Activated naive CD4-positive, alpha-beta T cell treated with anti-CD3 and anti-CD28 coated beads for 36 hours (primary cell): ENCODE data around the gene DXO. TPM values are rescaled to one million over a fixed set of nuclear protein-coding genes. Genes with fewer than 3 reads are reported as not detected.
"Not testable (repeated sequence)": the region's sequence is repeated elsewhere in the genome, so short reads cannot be mapped to it uniquely, and the experiment has no call there.

Source experiments
- CTCF ChIA-PET: fragments of 350-600 bp; sonication (Branson Sonifier 250); formaldehyde crosslinking; loops from one replicate; lab custom pipeline; 2021; ENCODE audit warnings: antibody characterized with exemption; lab: Charles Lee
- DNase-seq: peaks from one replicate; pipeline ENCODE4 v3.0.0-alpha.2; 2020
- H3K27ac Mint-ChIP-seq: one replicate; pipeline ENCODE4 v1.8.0; 2021; ENCODE audit warnings: mild to moderate bottlenecking, mixed read lengths
- H3K27me3 Mint-ChIP-seq: one replicate; pipeline ENCODE4 v1.8.0; 2021; ENCODE audit warnings: low read depth, mixed read lengths
- H3K36me3 Mint-ChIP-seq: one replicate; pipeline ENCODE4 v1.8.0; 2021; ENCODE audit warnings: low read depth, mixed read lengths
- H3K4me1 Mint-ChIP-seq: one replicate; pipeline ENCODE4 v1.8.0; 2021; ENCODE audit warnings: low read depth, mixed read lengths
- H3K4me3 Mint-ChIP-seq: one replicate; pipeline ENCODE4 v1.8.0; 2021; ENCODE audit warnings: mild to moderate bottlenecking, moderate library complexity, mixed read lengths
- H3K9me3 Mint-ChIP-seq: one replicate; pipeline ENCODE4 v1.8.0; 2021; ENCODE audit warnings: mixed read lengths
- intact Hi-C: fragments of 100-400 bp; cut with micrococcal nuclease; formaldehyde crosslinking; loops from one replicate; pipeline ENCODE4 v1.15.1; 2023
- total RNA-seq, 2 experiments: library from RNA; stranded (reverse); gene quantifications; one replicate each; pipeline ENCODE4 v1.2.3, GENCODE V29; 2021

Gene DXO
- total RNA-seq, 2 experiments from 2014 or later, result 12.5 to 13.0 TPM

GRCh38 chr6:31948306-31948705, 23.6 kb downstream of the DXO start:
- CTCF ChIA-PET, result no interaction called here
- no peak overlapping the region for H3K4me3 Mint-ChIP-seq
- H3K36me3 Mint-ChIP-seq, result peaks cover 7% of the 10 kb centered on the region
- peaks cover 7% of the 10 kb centered on the region for H3K4me1 Mint-ChIP-seq
- intact Hi-C loops, result no loop called here
- no peaks in the 10 kb centered on the region for H3K9me3 Mint-ChIP-seq
- no peak overlapping the region for H3K27ac Mint-ChIP-seq
- H3K27me3 Mint-ChIP-seq, result peaks cover 2% of the 10 kb centered on the region
- DNase-seq, result no peak

DNA sequence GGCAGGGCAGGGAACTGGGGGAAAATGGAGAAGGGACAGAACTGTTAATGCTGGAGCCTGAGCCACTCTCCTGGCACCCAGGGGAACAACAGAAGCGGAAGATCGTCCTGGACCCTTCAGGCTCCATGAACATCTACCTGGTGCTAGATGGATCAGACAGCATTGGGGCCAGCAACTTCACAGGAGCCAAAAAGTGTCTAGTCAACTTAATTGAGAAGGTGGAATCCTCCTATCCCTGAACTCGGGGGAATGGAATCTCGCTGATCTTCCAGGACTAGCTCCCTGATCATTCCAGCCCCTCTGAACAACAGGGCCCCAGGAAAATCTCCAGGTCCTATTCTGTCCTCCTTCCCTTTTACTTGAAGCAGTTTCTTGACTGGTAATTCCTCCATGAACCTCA, 24.1 kb downstream of the DXO start:
- Mint-ChIP-seq H3K4me1 (peaks cover 7% of the 10 kb centered on the region), H3K27me3 (peaks cover 2% of the 10 kb centered on the region), H3K36me3 (peaks cover 3% of the 10 kb centered on the region), H3K27ac (no peak overlapping the region), H3K4me3 (no peak overlapping the region), H3K9me3 (no peaks in the 10 kb centered on the region)
- DNase-seq, result no peak
- CTCF ChIA-PET, result no interaction called here
- intact Hi-C loops, result no loop called here

DNA sequence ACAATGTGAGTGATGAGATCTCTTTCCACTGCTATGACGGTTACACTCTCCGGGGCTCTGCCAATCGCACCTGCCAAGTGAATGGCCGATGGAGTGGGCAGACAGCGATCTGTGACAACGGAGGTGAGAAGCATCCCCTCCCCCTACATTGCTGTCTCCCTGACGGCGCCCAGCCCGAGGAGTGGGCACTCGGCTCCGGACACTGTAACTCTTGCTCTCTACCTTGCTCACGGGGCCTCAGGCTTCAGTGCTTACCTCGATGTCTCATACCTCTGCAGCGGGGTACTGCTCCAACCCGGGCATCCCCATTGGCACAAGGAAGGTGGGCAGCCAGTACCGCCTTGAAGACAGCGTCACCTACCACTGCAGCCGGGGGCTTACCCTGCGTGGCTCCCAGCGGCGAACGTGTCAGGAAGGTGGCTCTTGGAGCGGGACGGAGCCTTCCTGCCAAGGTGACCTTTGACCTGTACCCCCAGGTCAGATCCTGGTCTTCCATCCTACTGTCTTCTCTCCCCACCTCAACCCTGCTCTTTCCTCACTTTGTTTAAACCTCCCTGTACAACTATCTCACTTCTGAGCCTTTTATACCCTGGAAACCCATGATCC, 24.8 kb downstream of the DXO start:
- no peak for DNase-seq
- CTCF ChIA-PET, result no interaction called here
- no peaks in the 10 kb centered on the region for H3K9me3 Mint-ChIP-seq
- H3K4me3 Mint-ChIP-seq, result no peak overlapping the region
- no peaks in the 10 kb centered on the region for H3K36me3 Mint-ChIP-seq
- H3K27ac Mint-ChIP-seq, result no peak overlapping the region
- H3K4me1 Mint-ChIP-seq, result peaks cover 7% of the 10 kb centered on the region
- H3K27me3 Mint-ChIP-seq, result peaks cover 2% of the 10 kb centered on the region
- intact Hi-C loops, result no loop called here

DNA sequence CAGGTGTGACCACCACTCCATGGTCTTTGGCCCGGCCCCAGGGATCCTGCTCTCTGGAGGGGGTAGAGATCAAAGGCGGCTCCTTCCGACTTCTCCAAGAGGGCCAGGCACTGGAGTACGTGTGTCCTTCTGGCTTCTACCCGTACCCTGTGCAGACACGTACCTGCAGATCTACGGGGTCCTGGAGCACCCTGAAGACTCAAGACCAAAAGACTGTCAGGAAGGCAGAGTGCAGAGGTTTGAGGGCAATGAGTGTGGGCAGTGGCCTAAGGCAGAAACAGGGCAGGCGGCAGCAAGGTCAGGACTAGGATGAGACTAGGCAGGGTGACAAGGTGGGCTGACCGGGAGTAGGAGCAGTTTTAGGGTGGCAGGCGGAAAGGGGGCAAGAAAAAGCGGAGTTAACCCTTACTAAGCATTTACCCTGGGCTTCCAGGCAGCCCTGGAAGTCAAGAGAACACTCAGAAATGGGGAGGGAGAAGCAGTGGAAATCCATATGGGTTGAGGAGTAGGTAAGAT, 25.5 kb downstream of the DXO start:
- H3K27me3 Mint-ChIP-seq, result peaks cover 2% of the 10 kb centered on the region
- no peak overlapping the region for H3K4me3 Mint-ChIP-seq
- H3K36me3 Mint-ChIP-seq, result no peaks in the 10 kb centered on the region
- H3K27ac Mint-ChIP-seq, result no peak overlapping the region
- intact Hi-C loops, result no loop called here
- DNase-seq, result no peak
- CTCF ChIA-PET, result no interaction called here
- H3K4me1 Mint-ChIP-seq, result peaks cover 7% of the 10 kb centered on the region
- H3K9me3 Mint-ChIP-seq, result no peaks in the 10 kb centered on the region

- H3K4me3 Mint-ChIP-seq, result no peak within 1 kb of the TSS
- peak; percentile 36 for DNase-seq
- no peaks in the 10 kb centered on the region for H3K9me3 Mint-ChIP-seq
- CTCF ChIA-PET, result no interaction called here
- H3K27me3 Mint-ChIP-seq, result peaks cover 2% of the 10 kb centered on the region
- no peaks in the 10 kb centered on the region for H3K36me3 Mint-ChIP-seq
- no peak within 1 kb of the TSS for H3K27ac Mint-ChIP-seq
- intact Hi-C loops, result no loop called here
- peaks cover 7% of the 10 kb centered on the region for H3K4me1 Mint-ChIP-seq
Observed at GRCh38 chr6:31945507-31946369, 26.2 kb downstream of the DXO start, which contains the start of gene CFB. CFB (plus strand) TSS chr6:31946095; CDS start chr6:31946222, 127 bp downstream.

DNA sequence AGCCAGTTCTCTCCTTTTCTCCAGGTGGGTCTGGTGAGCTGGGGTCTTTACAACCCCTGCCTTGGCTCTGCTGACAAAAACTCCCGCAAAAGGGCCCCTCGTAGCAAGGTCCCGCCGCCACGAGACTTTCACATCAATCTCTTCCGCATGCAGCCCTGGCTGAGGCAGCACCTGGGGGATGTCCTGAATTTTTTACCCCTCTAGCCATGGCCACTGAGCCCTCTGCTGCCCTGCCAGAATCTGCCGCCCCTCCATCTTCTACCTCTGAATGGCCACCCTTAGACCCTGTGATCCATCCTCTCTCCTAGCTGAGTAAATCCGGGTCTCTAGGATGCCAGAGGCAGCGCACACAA, 26.8 kb downstream of the DXO start:
- intact Hi-C loops, result no loop called here
- H3K36me3 Mint-ChIP-seq, result no peaks in the 10 kb centered on the region
- H3K4me3 Mint-ChIP-seq, result no peak overlapping the region
- DNase-seq, result no peak
- peaks cover 2% of the 10 kb centered on the region for H3K27me3 Mint-ChIP-seq
- CTCF ChIA-PET, result no interaction called here
- no peak overlapping the region for H3K27ac Mint-ChIP-seq
- no peaks in the 10 kb centered on the region for H3K9me3 Mint-ChIP-seq
- H3K4me1 Mint-ChIP-seq, result peaks cover 7% of the 10 kb centered on the region

DNA sequence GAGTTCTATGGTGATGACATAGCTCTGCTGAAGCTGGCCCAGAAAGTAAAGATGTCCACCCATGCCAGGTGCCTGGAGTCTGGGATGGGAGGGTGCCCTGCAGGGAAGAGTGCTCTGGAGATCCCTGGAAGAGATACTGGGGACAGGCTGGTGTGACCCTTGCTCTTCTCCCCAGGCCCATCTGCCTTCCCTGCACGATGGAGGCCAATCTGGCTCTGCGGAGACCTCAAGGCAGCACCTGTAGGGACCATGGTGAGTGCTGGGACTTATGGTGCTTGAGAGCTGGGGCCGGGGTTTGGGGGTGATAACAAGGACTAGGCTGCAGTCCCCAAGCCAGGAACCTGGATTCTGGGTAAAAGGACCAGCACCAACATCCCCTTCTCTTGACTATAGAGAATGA, 28.2 kb downstream of the DXO start:
- Mint-ChIP-seq H3K36me3 (no peaks in the 10 kb centered on the region), H3K27ac (no peak overlapping the region), H3K4me3 (no peak overlapping the region), H3K9me3 (no peaks in the 10 kb centered on the region), H3K27me3 (peaks cover 2% of the 10 kb centered on the region), H3K4me1 (peaks cover 7% of the 10 kb centered on the region)
- intact Hi-C loops, result no loop called here
- CTCF ChIA-PET, result interaction anchor here (2.8 kb wide), 1 partner anchor 8 kb away, joined by 14 read pairs; no protein-coding TSS in a partner anchor
- no peak for DNase-seq

DNA sequence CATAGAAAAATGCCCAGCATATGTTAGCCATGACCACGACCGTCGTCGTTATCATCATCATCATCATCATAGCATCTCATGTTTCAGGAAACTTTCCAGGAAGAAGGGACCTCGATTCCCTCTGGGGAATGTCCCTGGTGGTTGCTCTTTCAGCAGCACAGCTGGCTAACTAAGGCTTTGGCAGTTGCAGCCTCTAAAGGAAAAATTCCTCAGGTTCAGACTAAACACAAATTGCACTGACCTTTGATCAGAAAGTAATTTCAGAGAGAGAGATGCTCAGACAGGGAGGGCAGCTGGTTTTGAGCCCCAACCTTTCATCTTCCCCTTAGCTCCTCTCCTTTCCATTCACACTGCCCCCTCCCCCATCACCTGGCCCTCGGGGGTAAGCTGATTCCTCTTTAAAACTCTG, 31.7 kb downstream of the DXO start:
- Mint-ChIP-seq H3K36me3 (no peaks in the 10 kb centered on the region), H3K27ac (no peak overlapping the region), H3K27me3 (peaks cover 1% of the 10 kb centered on the region), H3K4me1 (peaks cover under 1% of the 10 kb centered on the region), H3K4me3 (no peak overlapping the region), H3K9me3 (no peaks in the 10 kb centered on the region)
- DNase-seq, result no peak
- CTCF ChIA-PET, result interaction anchor here (0.6 to 2.9 kb wide), 3 partner anchors 12 to 297 kb away, joined by 3 to 16 read pairs (median 3); no protein-coding TSS in a partner anchor
- intact Hi-C loops, result no loop called here

DNA sequence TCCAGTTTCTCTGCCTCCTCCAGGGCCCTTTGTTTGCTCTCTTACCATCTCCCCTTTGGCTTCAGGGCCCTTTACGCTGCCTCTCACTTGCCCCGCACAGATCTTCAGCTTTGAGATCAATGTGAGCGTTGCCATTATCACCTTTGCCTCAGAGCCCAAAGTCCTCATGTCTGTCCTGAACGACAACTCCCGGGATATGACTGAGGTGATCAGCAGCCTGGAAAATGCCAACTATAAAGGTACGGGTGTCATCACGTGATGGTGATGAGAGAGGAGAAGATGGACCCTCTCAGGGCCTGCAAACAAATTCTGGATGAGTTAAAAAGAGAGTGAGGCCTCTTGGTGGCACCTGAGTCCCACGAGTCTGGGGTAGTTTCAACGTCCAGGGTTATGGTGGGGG, 36.1 kb downstream of the DXO start:
- no peaks in the 10 kb centered on the region for H3K9me3 Mint-ChIP-seq
- no peak overlapping the region for H3K27ac Mint-ChIP-seq
- no peak overlapping the region for H3K4me3 Mint-ChIP-seq
- no peaks in the 10 kb centered on the region for H3K4me1 Mint-ChIP-seq
- DNase-seq, result no peak
- intact Hi-C loops, result no loop called here
- H3K36me3 Mint-ChIP-seq, result no peaks in the 10 kb centered on the region
- CTCF ChIA-PET, result interaction anchor here (0.6 to 2.7 kb wide), 2 partner anchors 17 to 247 kb away, joined by 4 to 8 read pairs; no protein-coding TSS in a partner anchor
- no peaks in the 10 kb centered on the region for H3K27me3 Mint-ChIP-seq

DNA sequence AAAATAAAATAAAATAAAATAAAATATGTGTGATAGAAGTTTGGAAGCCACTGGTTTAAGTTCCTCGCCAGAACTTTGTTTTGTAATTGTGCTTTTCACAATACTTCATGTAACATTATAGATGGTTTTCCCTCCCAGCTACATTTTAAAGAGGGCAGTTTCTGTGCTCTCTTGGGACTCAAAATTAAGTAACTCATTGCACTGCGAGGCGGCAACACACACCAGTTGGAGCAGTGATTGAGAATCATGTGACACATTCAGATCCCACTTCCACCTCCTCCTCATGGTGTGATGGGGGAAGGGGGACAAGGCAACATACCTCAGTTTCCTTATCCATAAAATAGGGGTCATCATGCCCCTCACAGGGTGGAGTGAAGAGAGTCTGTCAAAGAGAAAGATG, 36.9 kb downstream of the DXO start:
- H3K36me3 Mint-ChIP-seq, result no peaks in the 10 kb centered on the region

DNA sequence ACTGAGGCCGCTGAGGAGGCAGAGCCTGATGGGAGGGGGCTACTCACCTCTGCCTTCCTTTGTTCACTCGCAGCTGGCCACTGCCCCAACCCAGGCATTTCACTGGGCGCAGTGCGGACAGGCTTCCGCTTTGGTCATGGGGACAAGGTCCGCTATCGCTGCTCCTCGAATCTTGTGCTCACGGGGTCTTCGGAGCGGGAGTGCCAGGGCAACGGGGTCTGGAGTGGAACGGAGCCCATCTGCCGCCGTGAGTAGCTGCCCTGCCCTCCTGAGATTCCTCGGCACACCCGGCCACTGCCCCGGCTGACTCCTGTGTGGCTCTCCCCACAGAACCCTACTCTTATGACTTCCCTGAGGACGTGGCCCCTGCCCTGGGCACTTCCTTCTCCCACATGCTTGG, 38.4 kb downstream of the DXO start:
- Mint-ChIP-seq H3K9me3 (no peaks in the 10 kb centered on the region), H3K27me3 (no peaks in the 10 kb centered on the region), H3K27ac (no peak overlapping the region), H3K4me1 (no peaks in the 10 kb centered on the region), H3K4me3 (no peak overlapping the region), H3K36me3 (no peaks in the 10 kb centered on the region)
- CTCF ChIA-PET, result no interaction called here
- no peak for DNase-seq
- intact Hi-C loops, result no loop called here

More for the DNA sequence above, 36.9 kb downstream of the DXO start:
- CTCF ChIA-PET, result interaction anchor here (2.7 kb wide), 1 partner anchor 18 kb away, joined by 8 read pairs; no protein-coding TSS in a partner anchor
- DNase-seq, result no peak
- H3K9me3 Mint-ChIP-seq, result no peaks in the 10 kb centered on the region
- no peaks in the 10 kb centered on the region for H3K27me3 Mint-ChIP-seq
- no peaks in the 10 kb centered on the region for H3K4me1 Mint-ChIP-seq
- intact Hi-C loops, result no loop called here
- H3K4me3 Mint-ChIP-seq, result no peak overlapping the region
- H3K27ac Mint-ChIP-seq, result no peak overlapping the region

- H3K4me3 Mint-ChIP-seq, H3K9me3 Mint-ChIP-seq, H3K27ac Mint-ChIP-seq, H3K4me1 Mint-ChIP-seq, DNase-seq, CTCF ChIA-PET, intact Hi-C loops, H3K36me3 Mint-ChIP-seq, H3K27me3 Mint-ChIP-seq: not testable (repeated sequence)
Observed at GRCh38 chr6:31932137-31932536, 39.8 kb downstream of the DXO start.
